Measurements from ENCODE around the gene AGAP9.
"Not testable (repeated sequence)": the region's sequence is repeated elsewhere in the genome, so short reads cannot be mapped to it uniquely, and the experiment has no call there.

AGAP9 gene

GRCh38 chr10:47457528-47457820 is 66.0 kb downstream of the AGAP9 start:
- no peak for DNase-seq (ENCODE audit: low spot score)

- no peak for DNase-seq (ENCODE audit: low spot score)
Observed at GRCh38 chr10:47456794-47457527, 66.5 kb downstream of the AGAP9 start.

GRCh38 chr10:47456079-47456785 is 67.2 kb downstream of the AGAP9 start:
- DNase-seq (ENCODE audit: low spot score) = no peak

- DNase-seq (ENCODE audit: low spot score) = not testable (repeated sequence)
Observed at GRCh38 chr10:47455350-47456078, 67.9 kb downstream of the AGAP9 start.

- no peak for DNase-seq (ENCODE audit: low spot score)
Observed at GRCh38 chr10:47454780-47455058, 68.7 kb downstream of the AGAP9 start.

- no peak for DNase-seq (ENCODE audit: low spot score)
Observed at GRCh38 chr10:47454008-47454779, 69.2 kb downstream of the AGAP9 start.

- DNase-seq (ENCODE audit: low spot score) = no peak
Observed at GRCh38 chr10:47453141-47454007, 70.1 kb downstream of the AGAP9 start.

- no peak for DNase-seq (ENCODE audit: low spot score)
Observed at GRCh38 chr10:47452495-47453140, 70.8 kb downstream of the AGAP9 start.

- DNase-seq (ENCODE audit: low spot score) = no peak
Observed at GRCh38 chr10:47451998-47452494, 71.4 kb downstream of the AGAP9 start.
